K562 (cell line): Measurements from ENCODE around the gene DNAJC6. TPM values are rescaled to one million over a fixed set of nuclear protein-coding genes. Genes with fewer than 3 reads are reported as not detected.

Source experiments
- ARID2 ChIP-seq: fragments of 450-650 bp; IDR thresholded peaks from 2 replicates; pipeline ENCODE4 v1.6.1; 2017; ENCODE audit warnings: antibody characterized with exemption, mild to moderate bottlenecking
- EGR1 ChIP-seq: fragments of 450-650 bp; conservative IDR thresholded peaks from 2 replicates; pipeline ENCODE4 v1.6.1; 2017; ENCODE audit warnings: mild to moderate bottlenecking
- GTF2F1 ChIP-seq: IDR thresholded peaks from 2 replicates; pipeline ENCODE4 v1.6.1; 2011; ENCODE audit warnings: low read depth, low read length, improper control_type of control experiment
- L3MBTL2 ChIP-seq: fragments of 450-650 bp; IDR thresholded peaks from 2 replicates; pipeline ENCODE4 v1.6.1; 2016; ENCODE audit warnings: mild to moderate bottlenecking, moderate library complexity
- MEIS2 ChIP-seq: fragments of 450-650 bp; IDR thresholded peaks from 2 replicates; pipeline ENCODE4 v1.6.1; 2014; ENCODE audit warnings: mild to moderate bottlenecking; ENCODE audit not compliant: partially characterized antibody
- NBN ChIP-seq: fragments of 450-650 bp; IDR thresholded peaks from 2 replicates; pipeline ENCODE4 v1.6.1; 2016; ENCODE audit warnings: low read depth, mild to moderate bottlenecking
- NR2F6 ChIP-seq: fragments of 450-650 bp; formaldehyde crosslinking; IDR thresholded peaks from 2 replicates; pipeline ENCODE4 v1.4.0; 2020; ENCODE audit warnings: mild to moderate bottlenecking
- POLR2G ChIP-seq: fragments of 200-400 bp; formaldehyde crosslinking; IDR thresholded peaks from 2 replicates; pipeline ENCODE4 v1.6.1; 2017; ENCODE audit warnings: low read depth, mild to moderate bottlenecking, antibody characterized with exemption, low read length, moderate library complexity
- RBM22 ChIP-seq: fragments of 200-400 bp; formaldehyde crosslinking; IDR thresholded peaks from 2 replicates; pipeline ENCODE4 v1.6.1; 2018; ENCODE audit warnings: low read length, low read depth; ENCODE audit not compliant: poor library complexity, severe bottlenecking
- TAF9B ChIP-seq: fragments of 450-650 bp; IDR thresholded peaks from 2 replicates; pipeline ENCODE4 v1.6.1; 2018; ENCODE audit warnings: mild to moderate bottlenecking; ENCODE audit not compliant: partially characterized antibody
- TCFL5 ChIP-seq: fragments of 250-450 bp; sonication (Bioruptor Pico); conservative IDR thresholded peaks from 2 replicates; pipeline ENCODE4 v1.6.1; 2021; ENCODE audit warnings: mild to moderate bottlenecking, moderate library complexity, matching md5 sums
- U2AF2 ChIP-seq: fragments of 200-400 bp; formaldehyde crosslinking; optimal IDR thresholded peaks from 2 replicates; pipeline ENCODE3; 2017; ENCODE audit warnings: low read depth, mild to moderate bottlenecking, low read length
- ZBTB17 ChIP-seq: fragments of 450-650 bp; formaldehyde crosslinking; IDR thresholded peaks from 2 replicates; pipeline ENCODE4 v1.4.0; 2020; ENCODE audit warnings: mild to moderate bottlenecking
- ZBTB8A ChIP-seq: fragments of 450-650 bp; IDR thresholded peaks from 2 replicates; pipeline ENCODE4 v1.6.1; 2018; ENCODE audit warnings: mild to moderate bottlenecking, moderate library complexity; ENCODE audit not compliant: partially characterized antibody
- ZNF133 ChIP-seq: fragments of 250-450 bp; sonication (Bioruptor Pico); IDR thresholded peaks from 2 replicates; pipeline ENCODE4 v1.4.0; 2020; ENCODE audit warnings: mild to moderate bottlenecking
- ZNF134 ChIP-seq: fragments of 250-450 bp; sonication (Bioruptor Pico); conservative IDR thresholded peaks from 2 replicates; pipeline ENCODE4 v1.4.0; 2020
- ZNF217 ChIP-seq: sonication (generic); formaldehyde crosslinking; IDR thresholded peaks from 2 replicates; pipeline ENCODE4 v1.8.0; 2022; ENCODE audit warnings: mild to moderate bottlenecking, missing genetic modification reagents
- ZNF384 ChIP-seq: IDR thresholded peaks from 2 replicates; pipeline ENCODE4 v1.6.1; 2012; ENCODE audit warnings: low read depth, low read length, improper control_type of control experiment
- polyA plus RNA-seq, 8 experiments: library from polyadenylated mRNA; depleted of rRNA in 4 of 8; stranded (reverse) in 5 of 8; unstranded in 3 of 8; fragments of >200 nt; fragmentation: Nextera tagmentation in 2 of 8; fragmentation: Illumina TruSeq in 1 of 8; extraction: Ambion mirVana in 2 of 8; extraction: Trizol in 1 of 8; gene quantifications; 2 replicates each; pipeline versions ENCODE4 v1.2.1 to v1.2.3, GENCODE V29; 2011 to 2014; ENCODE audit warnings: inconsistent platforms in 1 of 8, missing spikeins in 1 of 8
- total RNA-seq, 7 experiments: library from RNA; depleted of rRNA in 6 of 7; stranded (reverse); fragments of >200 nt in 6 of 7; fragmentation: Illumina TruSeq in 2 of 7; extraction: Trizol in 2 of 7; gene quantifications; 2 replicates each; pipeline versions ENCODE4 v1.2.1 to v1.2.3, GENCODE V29; 2011 to 2021; ENCODE audit warnings: low replicate concordance in 1 of 7
- TF ChIP-seq, protein P1 (sequence below): fragments of 250-450 bp; sonication (Bioruptor Pico); IDR thresholded peaks from 2 replicates; pipeline ENCODE4 v1.8.0; 2022; ENCODE audit warnings: inconsistent platforms, mild to moderate bottlenecking, moderate library complexity, borderline replicate concordance
- TF ChIP-seq, protein P2 (sequence below): fragments of 250-450 bp; sonication (Bioruptor Pico); IDR thresholded peaks from 2 replicates; pipeline ENCODE4 v1.5.0; 2020; ENCODE audit warnings: mild to moderate bottlenecking, borderline replicate concordance
- TF ChIP-seq, protein P3 (sequence below): fragments of 450-650 bp; formaldehyde crosslinking; IDR thresholded peaks from 2 replicates; pipeline ENCODE4 v1.4.0; 2022; ENCODE audit warnings: mild to moderate bottlenecking, moderate library complexity
- TF ChIP-seq, protein P4 (sequence below): fragments of 250-450 bp; sonication (Bioruptor Pico); IDR thresholded peaks from 2 replicates; pipeline ENCODE4 v1.5.1; 2021; ENCODE audit warnings: mild to moderate bottlenecking
- TF ChIP-seq, protein P5 (sequence below): fragments of 450-650 bp; IDR thresholded peaks from 2 replicates; pipeline ENCODE4 v1.6.1; 2016; ENCODE audit warnings: borderline replicate concordance

The DNAJC6 gene
- total and polyA plus RNA-seq, 9 of the 15 experiments (the other 6 are each of a cell fraction or from before 2014, with no cell fraction given), result 6.7 to 78.7 (median 28.0) TPM

DNA sequence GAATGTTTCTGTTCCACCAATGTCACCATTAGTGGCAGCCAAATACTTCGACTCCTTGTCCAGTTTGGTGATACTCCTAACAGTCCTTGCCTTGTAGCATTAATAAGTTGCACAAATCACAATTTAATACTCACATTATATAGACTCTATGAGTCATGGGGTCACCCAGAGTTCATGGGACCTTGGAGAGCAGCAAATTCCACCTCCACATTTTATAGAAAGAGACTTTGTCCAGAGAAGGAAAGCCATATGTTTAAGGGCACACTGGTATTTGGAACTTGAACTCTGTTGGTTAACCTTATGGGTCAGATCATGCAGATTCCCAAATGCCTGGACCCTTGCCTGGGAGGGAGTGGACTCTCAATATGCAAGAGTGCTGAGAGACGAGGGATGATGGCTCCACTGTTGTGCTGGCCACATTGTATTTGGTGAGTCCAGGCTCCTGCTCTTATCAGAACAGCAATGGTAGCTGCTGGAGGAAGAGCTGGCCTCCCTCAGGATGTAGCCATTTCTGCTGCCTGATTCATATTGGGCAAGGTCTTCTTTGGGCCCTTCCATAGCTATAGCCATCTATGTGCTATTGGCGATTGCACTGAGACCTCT lies 30.6 kb downstream of the DNAJC6 start (continued):
- TF ChIP-seq NBN, result no peak
- TF ChIP-seq, protein P1, sequence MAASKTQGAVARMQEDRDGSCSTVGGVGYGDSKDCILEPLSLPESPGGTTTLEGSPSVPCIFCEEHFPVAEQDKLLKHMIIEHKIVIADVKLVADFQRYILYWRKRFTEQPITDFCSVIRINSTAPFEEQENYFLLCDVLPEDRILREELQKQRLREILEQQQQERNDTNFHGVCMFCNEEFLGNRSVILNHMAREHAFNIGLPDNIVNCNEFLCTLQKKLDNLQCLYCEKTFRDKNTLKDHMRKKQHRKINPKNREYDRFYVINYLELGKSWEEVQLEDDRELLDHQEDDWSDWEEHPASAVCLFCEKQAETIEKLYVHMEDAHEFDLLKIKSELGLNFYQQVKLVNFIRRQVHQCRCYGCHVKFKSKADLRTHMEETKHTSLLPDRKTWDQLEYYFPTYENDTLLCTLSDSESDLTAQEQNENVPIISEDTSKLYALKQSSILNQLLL, result no peak
- no peak for TF ChIP-seq ZNF384
- no peak for TF ChIP-seq TCFL5 (CRISPR knock-in tag)
- TF ChIP-seq ARID2, result no peak
- no peak for TF ChIP-seq ZNF134 (CRISPR knock-in tag)
- no peak for TF ChIP-seq ZNF133 (CRISPR knock-in tag)
- TF ChIP-seq, protein P2, sequence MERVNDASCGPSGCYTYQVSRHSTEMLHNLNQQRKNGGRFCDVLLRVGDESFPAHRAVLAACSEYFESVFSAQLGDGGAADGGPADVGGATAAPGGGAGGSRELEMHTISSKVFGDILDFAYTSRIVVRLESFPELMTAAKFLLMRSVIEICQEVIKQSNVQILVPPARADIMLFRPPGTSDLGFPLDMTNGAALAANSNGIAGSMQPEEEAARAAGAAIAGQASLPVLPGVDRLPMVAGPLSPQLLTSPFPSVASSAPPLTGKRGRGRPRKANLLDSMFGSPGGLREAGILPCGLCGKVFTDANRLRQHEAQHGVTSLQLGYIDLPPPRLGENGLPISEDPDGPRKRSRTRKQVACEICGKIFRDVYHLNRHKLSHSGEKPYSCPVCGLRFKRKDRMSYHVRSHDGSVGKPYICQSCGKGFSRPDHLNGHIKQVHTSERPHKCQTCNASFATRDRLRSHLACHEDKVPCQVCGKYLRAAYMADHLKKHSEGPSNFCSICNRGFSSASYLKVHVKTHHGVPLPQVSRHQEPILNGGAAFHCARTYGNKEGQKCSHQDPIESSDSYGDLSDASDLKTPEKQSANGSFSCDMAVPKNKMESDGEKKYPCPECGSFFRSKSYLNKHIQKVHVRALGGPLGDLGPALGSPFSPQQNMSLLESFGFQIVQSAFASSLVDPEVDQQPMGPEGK (CRISPR knock-in tag), result no peak
- TF ChIP-seq MEIS2, result no peak
- TF ChIP-seq U2AF2, result no peak
- TF ChIP-seq ZNF217 (CRISPR knock-in tag), result no peak
- TF ChIP-seq, protein P3, sequence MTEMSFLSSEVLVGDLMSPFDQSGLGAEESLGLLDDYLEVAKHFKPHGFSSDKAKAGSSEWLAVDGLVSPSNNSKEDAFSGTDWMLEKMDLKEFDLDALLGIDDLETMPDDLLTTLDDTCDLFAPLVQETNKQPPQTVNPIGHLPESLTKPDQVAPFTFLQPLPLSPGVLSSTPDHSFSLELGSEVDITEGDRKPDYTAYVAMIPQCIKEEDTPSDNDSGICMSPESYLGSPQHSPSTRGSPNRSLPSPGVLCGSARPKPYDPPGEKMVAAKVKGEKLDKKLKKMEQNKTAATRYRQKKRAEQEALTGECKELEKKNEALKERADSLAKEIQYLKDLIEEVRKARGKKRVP (CRISPR knock-in tag), result no peak
- no peak for TF ChIP-seq POLR2G
- TF ChIP-seq GTF2F1, result no peak
- TF ChIP-seq, protein P4, sequence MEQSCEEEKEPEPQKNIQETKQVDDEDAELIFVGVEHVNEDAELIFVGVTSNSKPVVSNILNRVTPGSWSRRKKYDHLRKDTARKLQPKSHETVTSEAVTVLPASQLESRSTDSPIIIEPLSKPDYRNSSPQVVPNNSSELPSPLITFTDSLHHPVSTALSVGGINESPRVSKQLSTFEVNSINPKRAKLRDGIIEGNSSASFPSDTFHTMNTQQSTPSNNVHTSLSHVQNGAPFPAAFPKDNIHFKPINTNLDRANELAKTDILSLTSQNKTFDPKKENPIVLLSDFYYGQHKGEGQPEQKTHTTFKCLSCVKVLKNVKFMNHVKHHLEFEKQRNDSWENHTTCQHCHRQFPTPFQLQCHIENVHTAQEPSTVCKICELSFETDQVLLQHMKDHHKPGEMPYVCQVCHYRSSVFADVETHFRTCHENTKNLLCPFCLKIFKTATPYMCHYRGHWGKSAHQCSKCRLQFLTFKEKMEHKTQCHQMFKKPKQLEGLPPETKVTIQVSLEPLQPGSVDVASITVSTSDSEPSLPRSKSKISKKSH (CRISPR knock-in tag), result no peak
- TF ChIP-seq RBM22, result no peak
- TF ChIP-seq ZBTB8A, result no peak
- no peak for TF ChIP-seq ZBTB17 (CRISPR knock-in tag)
- no peak for TF ChIP-seq L3MBTL2
- TF ChIP-seq, protein P5, sequence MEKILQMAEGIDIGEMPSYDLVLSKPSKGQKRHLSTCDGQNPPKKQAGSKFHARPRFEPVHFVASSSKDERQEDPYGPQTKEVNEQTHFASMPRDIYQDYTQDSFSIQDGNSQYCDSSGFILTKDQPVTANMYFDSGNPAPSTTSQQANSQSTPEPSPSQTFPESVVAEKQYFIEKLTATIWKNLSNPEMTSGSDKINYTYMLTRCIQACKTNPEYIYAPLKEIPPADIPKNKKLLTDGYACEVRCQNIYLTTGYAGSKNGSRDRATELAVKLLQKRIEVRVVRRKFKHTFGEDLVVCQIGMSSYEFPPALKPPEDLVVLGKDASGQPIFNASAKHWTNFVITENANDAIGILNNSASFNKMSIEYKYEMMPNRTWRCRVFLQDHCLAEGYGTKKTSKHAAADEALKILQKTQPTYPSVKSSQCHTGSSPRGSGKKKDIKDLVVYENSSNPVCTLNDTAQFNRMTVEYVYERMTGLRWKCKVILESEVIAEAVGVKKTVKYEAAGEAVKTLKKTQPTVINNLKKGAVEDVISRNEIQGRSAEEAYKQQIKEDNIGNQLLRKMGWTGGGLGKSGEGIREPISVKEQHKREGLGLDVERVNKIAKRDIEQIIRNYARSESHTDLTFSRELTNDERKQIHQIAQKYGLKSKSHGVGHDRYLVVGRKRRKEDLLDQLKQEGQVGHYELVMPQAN, result no peak
- TF ChIP-seq NR2F6, result no peak
- peak; percentile 35; the same call in 1 of the 2 replicates for TF ChIP-seq EGR1
- no peak for TF ChIP-seq TAF9B
